IPS DF 19.7 (cell line): ENCODE measurements around the gene OPRL1.
"Not testable (repeated sequence)": the region's sequence is repeated elsewhere in the genome, so short reads cannot be mapped to it uniquely, and the experiment has no call there.

Experiments
- DNase-seq: peaks from one replicate; pipeline ENCODE4 v3.0.0-alpha.2; 2013; ENCODE audit warnings: low read depth, low spot score

The OPRL1 gene

DNA sequence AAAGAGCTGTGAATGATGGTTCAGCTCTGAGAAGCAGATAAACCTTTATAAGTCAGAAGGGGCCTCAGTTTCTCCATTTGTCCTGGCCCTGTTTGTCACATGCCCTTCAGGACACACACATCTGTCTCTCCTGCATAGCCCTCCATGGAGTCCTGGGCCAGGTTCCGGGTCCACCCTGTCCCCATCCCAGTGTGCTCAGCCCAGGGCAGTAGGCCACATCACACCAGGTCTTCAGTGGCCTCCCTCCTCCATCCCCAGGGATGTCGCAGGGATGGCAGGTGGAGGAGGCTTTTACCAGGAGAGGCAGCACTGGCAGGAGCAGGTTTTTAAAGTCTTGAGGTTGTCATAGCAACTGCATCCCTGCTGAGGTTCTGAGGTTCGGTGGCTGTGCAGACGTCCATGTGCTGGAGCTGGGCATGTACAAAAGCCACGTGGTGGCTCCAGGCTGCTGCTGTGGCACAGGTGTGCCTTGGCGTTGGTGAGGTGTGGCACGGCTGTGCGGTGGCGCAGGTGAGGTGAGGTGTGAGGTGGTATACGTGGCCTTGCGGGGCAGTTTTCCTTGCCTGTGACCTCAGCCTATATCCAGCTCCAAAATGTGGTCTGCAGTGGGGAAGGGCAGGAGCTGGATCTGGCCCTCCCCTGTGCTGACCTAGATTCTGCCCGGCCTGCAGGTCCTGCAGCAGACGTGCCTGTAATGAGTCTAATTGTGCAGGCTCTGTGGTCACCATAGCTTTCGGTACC, 35.5 kb downstream of the OPRL1 start:
- DNase-seq, result no peak

DNA sequence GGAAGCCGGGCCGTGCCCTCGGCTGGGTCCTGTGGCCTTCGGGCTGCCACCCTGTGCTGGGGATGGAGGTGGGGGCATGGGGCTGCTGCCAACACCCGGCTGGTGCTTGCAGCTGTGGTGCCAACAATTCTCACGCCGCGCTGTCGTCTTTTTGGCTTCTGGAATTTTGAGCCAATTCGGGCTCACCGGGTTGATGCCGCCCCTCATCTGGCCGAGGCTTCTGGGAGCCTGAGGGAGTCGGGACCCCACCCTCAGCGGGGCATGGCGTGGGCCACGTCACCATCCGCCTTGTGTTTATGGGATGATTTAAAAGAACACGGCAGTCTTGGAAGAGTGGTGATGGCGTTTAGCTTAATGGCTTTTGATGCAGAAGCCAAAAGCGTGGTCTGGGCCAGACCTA, 36.1 kb downstream of the OPRL1 start:
- no peak for DNase-seq

GRCh38 chr20:64116541-64117431, 36.9 kb downstream of the OPRL1 start:
- no peak for DNase-seq

DNA sequence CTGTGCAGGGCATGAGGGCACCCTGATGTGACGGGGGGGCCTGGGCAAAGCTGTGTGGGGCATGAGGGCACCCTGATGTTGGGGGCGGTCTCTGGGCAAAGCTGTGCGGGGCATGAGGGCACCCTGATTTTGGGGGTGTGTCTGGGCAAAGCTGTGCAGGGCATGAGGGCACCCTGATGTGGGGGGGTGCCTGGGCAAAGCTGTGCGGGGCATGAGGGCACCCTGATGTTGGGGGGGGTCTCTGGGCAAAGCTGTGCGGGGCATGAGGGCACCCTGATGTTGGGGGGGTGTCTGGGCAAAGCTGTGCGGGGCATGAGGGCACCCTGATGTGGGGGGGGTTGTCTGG, 37.5 kb downstream of the OPRL1 start:
- DNase-seq, result not testable (repeated sequence)

DNA sequence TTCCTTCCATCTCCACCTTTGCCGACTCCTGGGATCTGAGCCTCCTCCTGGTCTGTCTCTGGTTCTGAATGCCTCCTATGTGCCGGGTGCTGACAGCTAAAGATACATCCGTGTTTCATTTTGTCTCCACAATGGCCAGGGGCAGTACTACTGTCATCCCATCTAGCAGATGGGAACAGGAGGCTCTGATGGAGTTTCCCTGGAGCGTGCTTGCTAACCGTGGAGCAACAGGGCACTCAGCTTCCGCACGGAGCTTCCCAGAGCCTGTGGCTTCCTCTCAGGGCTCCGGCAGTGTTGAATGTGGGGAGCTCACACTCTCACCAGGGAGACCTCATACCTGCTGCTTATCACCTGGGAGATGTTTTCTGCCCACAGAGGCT, 39.4 kb downstream of the OPRL1 start:
- no peak for DNase-seq

DNA sequence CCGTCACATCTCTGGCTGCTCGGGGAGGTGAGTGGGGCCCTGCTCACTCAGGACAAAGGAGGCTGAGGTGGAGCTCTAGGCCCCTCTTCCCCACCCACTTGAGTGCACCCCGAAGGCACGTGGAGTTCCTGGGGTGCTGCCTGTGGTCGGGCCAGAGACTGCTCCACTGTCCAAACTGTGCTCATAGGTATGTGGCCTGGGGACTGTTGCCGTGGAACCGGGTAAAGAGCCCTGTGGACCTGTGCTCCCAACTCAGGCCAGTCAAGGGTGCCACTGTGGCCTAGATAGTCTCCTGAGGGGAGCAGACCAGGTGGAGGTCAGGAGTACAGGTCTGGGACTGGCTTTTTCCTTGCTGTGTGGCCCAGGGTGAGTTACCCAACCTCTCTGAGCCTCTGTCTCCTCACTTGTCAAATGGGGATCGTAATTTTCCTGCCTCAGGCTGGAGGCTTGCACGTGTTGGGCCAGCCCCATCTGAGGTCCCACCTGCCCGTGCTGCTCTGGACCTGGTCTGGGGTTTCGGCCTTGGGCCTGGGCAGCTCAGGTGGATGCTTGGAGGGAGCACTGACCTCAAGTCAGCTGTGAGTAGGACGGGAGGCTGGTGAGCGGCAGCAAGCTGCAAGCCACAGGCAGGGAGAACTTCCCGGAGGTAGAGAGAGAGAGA, 39.9 kb downstream of the OPRL1 start:
- DNase-seq, result no peak

- DNase-seq, result no peak
Observed at GRCh38 chr20:64121586-64121985, 41.7 kb downstream of the OPRL1 start.

DNA sequence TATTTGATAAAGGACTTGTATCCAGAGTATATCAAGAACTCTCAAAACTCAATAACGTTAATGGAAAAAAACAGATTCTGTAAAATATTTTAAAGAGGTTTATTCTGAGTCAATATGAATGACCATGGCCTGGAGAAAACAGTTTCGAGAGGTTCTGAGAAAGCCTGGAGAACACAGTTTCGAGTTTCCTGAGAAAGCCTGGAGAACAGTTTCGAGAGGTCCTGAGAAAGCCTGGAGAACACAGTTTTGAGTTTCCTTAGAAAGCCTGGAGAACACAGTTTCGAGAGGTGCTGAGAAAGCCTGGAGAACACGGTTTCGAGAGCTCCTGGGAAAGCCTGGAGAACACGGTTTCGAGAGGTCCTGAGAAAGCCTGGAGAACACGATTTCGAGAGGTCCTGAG, 43.0 kb downstream of the OPRL1 start:
- not testable (repeated sequence) for DNase-seq

- DNase-seq, result not testable (repeated sequence)
Observed at GRCh38 chr20:64123517-64123916, 43.6 kb downstream of the OPRL1 start.

- DNase-seq, result no peak
Observed at GRCh38 chr20:64129146-64129782, 49.4 kb downstream of the OPRL1 start.

- DNase-seq, result no peak
Observed at GRCh38 chr20:64130271-64130670, 50.4 kb downstream of the OPRL1 start.

DNA sequence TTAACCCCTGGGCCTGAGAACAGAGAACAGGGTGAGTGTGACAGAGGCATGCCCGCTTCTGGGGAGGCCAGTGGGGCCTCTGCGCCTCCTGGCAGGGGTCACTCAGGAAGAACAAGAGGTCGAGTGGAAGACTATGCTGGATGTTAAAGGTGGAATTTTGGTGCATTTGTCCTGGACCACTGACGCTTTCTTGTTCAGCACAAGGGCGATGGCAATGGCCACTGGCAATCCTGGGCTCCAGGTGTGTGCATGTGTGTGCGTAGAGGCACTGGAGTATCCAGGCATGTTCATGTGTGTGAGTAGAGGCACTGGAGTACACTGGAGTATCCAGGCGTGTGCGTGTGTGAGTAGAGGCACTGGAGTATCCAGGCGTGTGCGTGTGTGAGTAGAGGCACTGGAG, 51.0 kb downstream of the OPRL1 start:
- DNase-seq, result no peak

GRCh38 chr20:64131406-64131805, 51.5 kb downstream of the OPRL1 start:
- no peak for DNase-seq

DNA sequence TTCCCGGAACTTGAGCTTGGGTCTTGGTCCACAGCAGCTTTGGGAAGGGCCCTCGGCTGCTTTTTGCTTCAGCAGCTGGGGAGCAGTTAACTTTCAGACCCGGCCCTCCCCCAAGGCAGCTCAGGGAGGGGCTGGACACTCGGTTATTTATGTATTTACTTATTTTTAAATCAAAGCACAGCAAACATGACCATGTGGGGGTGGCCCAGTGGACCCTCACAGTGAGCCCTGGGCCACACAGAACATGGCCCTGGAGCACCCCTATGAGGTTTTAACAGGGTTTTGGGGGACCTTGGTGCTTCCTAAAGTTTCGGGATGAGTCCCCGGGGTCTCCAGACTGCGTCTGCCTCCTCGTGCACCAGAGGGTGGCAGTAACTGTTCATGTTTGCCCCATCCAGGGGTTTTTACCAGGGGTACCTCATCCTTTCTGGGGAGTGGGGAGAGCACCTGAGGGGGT, 54.1 kb downstream of the OPRL1 start:
- DNase-seq, result no peak

GRCh38 chr20:64134744-64135143, 54.9 kb downstream of the OPRL1 start:
- not testable (repeated sequence) for DNase-seq

DNA sequence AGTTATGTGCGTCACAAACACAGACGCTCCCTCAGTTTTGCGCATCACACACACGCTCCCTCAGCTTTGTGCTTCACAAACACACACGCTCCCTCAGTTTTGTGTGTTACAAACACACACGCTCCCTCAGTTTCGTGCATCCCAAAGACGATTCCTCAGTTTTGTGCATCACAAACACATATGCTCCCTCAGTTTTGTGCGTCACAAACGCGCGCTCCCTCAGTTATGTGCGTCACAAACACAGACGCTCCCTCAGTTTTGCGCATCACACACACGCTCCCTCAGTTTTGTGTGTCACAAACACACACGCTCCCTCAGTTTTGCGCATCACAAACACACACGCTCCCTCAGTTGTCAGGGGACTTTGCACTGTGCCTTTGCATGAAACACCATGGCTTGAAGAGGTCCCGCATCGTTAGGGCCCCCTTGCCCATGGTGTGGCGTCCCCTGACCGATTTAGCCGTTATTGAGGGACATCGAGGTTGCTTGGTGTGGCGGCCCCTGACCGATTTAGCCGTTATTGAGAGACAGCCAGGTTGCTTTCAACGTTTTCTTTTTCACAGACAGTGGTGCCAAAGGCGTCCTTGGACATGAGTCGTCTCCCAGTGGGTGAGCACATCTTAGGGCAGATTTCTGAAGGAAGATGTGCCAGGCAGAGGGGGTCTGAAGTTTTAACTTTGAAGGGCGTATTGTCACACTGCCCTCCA, 56.3 kb downstream of the OPRL1 start:
- no peak for DNase-seq

DNA sequence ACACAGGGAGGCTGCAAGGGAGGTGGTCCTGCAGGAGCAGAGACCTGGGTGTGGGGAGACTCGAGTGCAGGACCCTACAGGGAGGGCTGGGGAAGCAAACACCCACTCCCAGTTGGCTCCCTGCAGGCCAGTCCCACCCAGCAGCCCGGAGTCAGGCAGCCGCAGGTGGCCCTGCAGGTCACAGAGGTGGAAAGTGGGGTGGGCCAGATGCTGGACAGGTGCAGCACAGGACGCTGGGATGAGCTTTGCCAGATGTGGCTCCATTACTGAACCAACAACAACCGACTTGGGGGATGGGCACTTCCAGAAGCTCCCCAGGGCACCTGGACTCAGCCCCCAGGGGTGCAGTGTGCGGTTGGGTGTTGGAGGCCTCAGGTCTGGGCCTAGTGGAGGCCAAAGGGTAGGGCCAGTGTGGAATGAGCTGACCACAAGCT, 57.7 kb downstream of the OPRL1 start:
- DNase-seq, result no peak

- DNase-seq, result no peak
Observed at GRCh38 chr20:64138276-64138815, 58.5 kb downstream of the OPRL1 start.

DNA sequence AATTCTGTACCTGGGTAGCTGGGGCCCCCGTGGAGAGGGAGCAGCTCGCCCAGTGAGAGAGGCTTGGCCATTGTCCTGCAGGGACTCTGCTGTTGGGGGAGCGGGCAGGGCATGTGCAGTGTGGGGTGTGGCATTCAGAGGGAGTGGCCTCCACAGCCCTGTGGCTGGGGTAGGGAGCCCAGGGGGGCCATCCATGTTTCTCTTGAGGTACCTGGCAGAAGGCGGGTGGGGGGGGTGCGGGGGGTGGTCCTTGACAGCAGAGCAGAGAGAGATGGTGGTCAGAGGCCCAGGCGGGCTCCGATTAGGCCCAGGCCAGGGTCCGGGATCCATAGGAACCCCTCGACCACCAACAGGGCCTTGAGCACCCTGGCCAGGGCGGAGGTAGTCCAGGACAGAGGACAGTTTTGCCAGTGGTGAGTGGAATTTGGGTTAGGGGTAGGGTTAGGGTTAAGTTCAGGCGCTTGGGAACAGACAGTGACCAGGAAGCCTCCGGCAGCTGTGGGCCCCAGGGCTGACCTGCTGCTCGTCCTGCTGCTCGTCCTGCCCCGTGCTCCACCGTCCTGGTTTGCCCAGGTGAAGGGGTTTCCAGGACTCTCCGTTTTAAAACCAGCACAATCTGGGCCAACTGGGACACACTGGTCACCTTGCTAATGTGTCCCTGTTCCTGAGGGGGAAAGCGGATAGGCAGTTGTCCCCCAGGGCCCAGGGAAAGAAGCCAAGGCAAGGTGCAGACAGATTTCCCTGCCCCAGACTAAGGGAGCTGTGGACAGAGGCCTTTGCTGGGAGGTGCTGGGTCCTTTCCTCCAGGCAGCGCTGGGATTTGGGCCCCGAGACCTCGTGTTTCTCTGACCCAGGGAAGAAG, 59.5 kb downstream of the OPRL1 start:
- DNase-seq, result no peak
